Spinal cord (tissue), 10 donors: Measurements from ENCODE around the gene PDXDC1. TPM values are rescaled to one million over a fixed set of nuclear protein-coding genes. Genes with fewer than 3 reads are reported as not detected.

Experiments
- DNase-seq, 6 donors: peaks; one replicate each; pipeline versions ENCODE4 v3.0.0 to v3.0.0-alpha.2; 2013 to 2015; ENCODE audit warnings: low spot score in 6 of 6, low read depth in 4 of 6
- H3K27ac ChIP-seq: one replicate; pipeline ENCODE4 v1.5.1; 2013; ENCODE audit warnings: low read depth, low read length, control low read depth
- H3K27me3 ChIP-seq: one replicate; pipeline ENCODE4 v1.6.1; 2013; ENCODE audit warnings: low read length; ENCODE audit not compliant: control insufficient read depth, insufficient read depth
- H3K36me3 ChIP-seq: one replicate; pipeline ENCODE4 v1.6.1; 2013; ENCODE audit warnings: low read length; ENCODE audit not compliant: control insufficient read depth, insufficient read depth
- H3K4me1 ChIP-seq: one replicate; pipeline ENCODE4 v1.6.1; 2013; ENCODE audit warnings: low read length; ENCODE audit not compliant: control insufficient read depth, insufficient read depth
- H3K4me3 ChIP-seq: one replicate; pipeline ENCODE4 v1.5.1; 2013; ENCODE audit warnings: low read depth, low read length, control low read depth
- H3K9me3 ChIP-seq: one replicate; pipeline ENCODE4 v1.6.1; 2013; ENCODE audit warnings: low read length; ENCODE audit not compliant: control insufficient read depth, insufficient read depth
- WGBS: methylation state at CpG from one replicate; pipeline ENCODE4 v1.1.5; 2013; ENCODE audit warnings: missing lambda C conversion rate; ENCODE audit not compliant: insufficient coverage; 5-methylcytosine and 5-hydroxymethylcytosine counted together
- polyA plus RNA-seq, 2 donors: library from polyadenylated mRNA; unstranded; fragments of 120-200 nt; gene quantifications; one replicate each; pipeline ENCODE4 v1.2.1, GENCODE V29; 2013; ENCODE audit not compliant: insufficient read length in 2 of 2
- total RNA-seq, 2 donors: library from RNA; depleted of rRNA in 1 of 2; stranded (reverse); fragments of 120-200 nt in 1 of 2; fragments of >200 nt in 1 of 2; gene quantifications; one replicate each; pipeline versions ENCODE4 v1.2.3 to v1.2.4, GENCODE V29; 2013 to 2014
- donor health status: healthy.

PDXDC1 gene
- total and polyA plus RNA-seq, 4 donors, result 52.3 to 82.9 (median 57.8) TPM

- H3K36me3 ChIP-seq, result peaks cover 61% of the 10 kb centered on the region
- H3K9me3 ChIP-seq, result no peaks in the 10 kb centered on the region
- 90% methylated on average over 12 of the region's 14 CpGs for WGBS
- no peak for DNase-seq
- peaks cover 5% of the 10 kb centered on the region for H3K4me1 ChIP-seq
- no peaks in the 10 kb centered on the region for H3K27me3 ChIP-seq
- no peak overlapping the region for H3K27ac ChIP-seq
- H3K4me3 ChIP-seq, result no peak overlapping the region
These were observed 58.5 kb downstream of the PDXDC1 start for GRCh38 chr16:15033309-15033707.

DNA sequence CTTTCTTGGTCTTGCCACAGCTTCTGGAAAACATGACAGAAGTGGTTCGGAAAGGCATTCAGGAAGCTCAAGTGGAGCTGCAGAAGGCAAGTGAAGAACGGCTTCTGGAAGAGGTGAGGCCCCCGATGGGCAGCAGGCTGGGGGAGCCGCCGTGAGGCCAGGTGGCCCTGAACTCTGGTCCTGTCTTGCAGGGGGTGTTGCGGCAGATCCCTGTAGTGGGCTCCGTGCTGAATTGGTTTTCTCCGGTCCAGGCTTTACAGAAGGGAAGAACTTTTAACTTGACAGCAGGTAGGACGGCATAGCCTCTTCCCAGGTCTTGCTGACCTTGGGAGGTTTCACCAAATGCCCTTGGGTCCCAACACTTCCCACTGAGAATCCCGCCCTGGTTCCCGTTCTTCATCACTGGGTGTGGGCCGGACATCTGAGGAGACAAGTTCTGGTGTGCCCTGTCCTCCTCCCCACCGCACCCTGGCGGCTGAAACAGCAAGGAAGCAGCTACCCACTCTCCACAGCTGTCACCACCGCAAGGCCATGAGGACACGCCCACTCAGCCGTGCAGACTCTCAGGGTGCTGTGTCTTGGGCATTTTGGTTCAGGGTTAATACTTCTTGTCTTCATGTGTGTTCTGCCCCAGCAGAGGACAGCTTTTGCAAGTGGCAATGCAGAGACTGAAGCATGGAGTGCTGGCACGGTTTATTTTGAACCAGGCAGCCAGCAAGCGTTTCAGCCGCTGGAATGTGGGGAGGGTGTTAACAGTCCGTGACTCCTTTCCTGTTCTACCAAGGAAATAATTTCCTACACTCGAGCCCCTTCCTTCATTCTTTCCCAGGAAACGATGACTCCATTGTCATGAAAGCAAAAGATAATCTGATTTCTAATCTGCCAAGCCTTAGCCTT lies 59.7 kb downstream of the PDXDC1 start:
- H3K9me3 ChIP-seq, result no peaks in the 10 kb centered on the region
- WGBS, result 93% methylated on average over 16 of the region's 23 CpGs
- H3K27me3 ChIP-seq, result no peaks in the 10 kb centered on the region
- no peak overlapping the region for H3K4me3 ChIP-seq
- no peak overlapping the region for H3K27ac ChIP-seq
- peaks cover 59% of the 10 kb centered on the region for H3K36me3 ChIP-seq
- H3K4me1 ChIP-seq, result no peaks in the 10 kb centered on the region
- DNase-seq, result no peak

- no peaks in the 10 kb centered on the region for H3K4me1 ChIP-seq
- H3K36me3 ChIP-seq, result peaks cover 61% of the 10 kb centered on the region
- no peaks in the 10 kb centered on the region for H3K9me3 ChIP-seq
- no peaks in the 10 kb centered on the region for H3K27me3 ChIP-seq
- H3K4me3 ChIP-seq, result no peak overlapping the region
- DNase-seq, result no peak
- H3K27ac ChIP-seq, result no peak overlapping the region
- WGBS, result 87% methylated on average over 11 of the region's 15 CpGs
These were observed 60.4 kb downstream of the PDXDC1 start for GRCh38 chr16:15035163-15035729.

DNA sequence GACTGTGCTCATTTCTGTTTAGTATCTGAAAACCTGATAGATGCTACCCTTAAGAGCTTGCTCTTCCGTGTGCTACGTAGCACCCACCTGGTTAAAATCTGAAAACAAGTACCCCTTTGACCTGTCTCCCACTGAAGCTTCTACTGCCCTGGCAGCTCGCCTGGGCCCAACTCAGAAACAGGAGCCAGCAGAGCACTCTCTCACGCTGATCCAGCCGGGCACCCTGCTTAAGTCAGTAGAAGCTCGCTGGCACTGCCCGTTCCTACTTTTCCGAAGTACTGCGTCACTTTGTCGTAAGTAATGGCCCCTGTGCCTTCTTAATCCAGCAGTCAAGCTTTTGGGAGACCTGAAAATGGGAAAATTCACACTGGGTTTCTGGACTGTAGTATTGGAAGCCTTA lies 62.2 kb downstream of the PDXDC1 start:
- H3K4me3 ChIP-seq, result no peak overlapping the region
- WGBS, result 82% methylated on average over 10 of the region's 10 CpGs
- H3K4me1 ChIP-seq, result no peaks in the 10 kb centered on the region
- H3K36me3 ChIP-seq, result peaks cover 60% of the 10 kb centered on the region
- DNase-seq, result no peak
- H3K9me3 ChIP-seq, result no peaks in the 10 kb centered on the region
- no peak overlapping the region for H3K27ac ChIP-seq
- no peaks in the 10 kb centered on the region for H3K27me3 ChIP-seq

DNA sequence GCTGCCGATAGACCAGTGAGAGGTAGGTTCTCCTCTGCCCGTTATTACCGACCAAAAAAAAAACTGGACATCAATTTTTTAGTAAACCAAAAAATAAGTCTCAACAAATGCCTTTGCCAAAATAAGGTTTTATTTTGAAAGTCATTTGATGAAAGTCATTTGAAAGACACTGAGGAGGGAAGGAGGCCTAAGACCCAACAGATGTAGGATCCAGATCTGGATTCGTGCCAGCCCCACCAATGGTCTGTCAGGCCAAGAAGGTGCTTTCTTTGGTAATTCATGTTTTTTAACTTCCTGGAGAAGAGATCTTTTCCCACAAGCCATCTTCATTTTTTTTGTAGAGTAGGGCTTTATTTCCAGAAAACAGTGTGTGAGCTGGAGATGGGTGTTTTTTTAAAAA lies 62.9 kb downstream of the PDXDC1 start:
- Histone ChIP-seq H3K9me3 (no peaks in the 10 kb centered on the region), H3K27me3 (no peaks in the 10 kb centered on the region), H3K4me1 (no peaks in the 10 kb centered on the region), H3K4me3 (no peak overlapping the region), H3K27ac (no peak overlapping the region), H3K36me3 (peaks cover 54% of the 10 kb centered on the region)
- no peak for DNase-seq
- 88% methylated on average over 1 of the region's 4 CpGs for WGBS

DNA sequence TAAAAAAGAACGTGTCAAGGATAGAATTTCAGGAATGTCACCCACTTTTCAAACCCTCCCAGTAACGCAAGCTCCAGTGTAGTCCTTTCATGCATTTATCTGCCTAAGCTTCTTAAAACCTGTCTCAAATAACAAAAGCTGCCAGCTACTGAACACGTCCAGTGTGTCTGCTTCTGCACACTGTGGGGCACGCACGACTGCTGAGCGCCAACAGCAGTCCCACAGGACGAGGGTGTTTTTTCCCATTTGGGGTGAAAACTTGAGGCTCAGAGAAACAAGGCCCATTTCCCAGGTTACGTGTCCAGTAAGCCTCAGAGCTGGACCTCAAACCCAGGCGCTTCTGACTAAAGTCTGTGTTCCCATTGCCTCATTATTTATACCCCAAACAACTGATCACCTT lies 63.9 kb downstream of the PDXDC1 start:
- 89% methylated on average over 9 of the region's 9 CpGs for WGBS
- Histone ChIP-seq H3K36me3 (peaks cover 50% of the 10 kb centered on the region), H3K27me3 (no peaks in the 10 kb centered on the region), H3K9me3 (no peaks in the 10 kb centered on the region), H3K4me1 (no peaks in the 10 kb centered on the region), H3K27ac (no peak overlapping the region), H3K4me3 (no peak overlapping the region)
- no peak for DNase-seq

- WGBS, result 67% methylated on average over 15 of the region's 16 CpGs
- no peaks in the 10 kb centered on the region for H3K9me3 ChIP-seq
- no peaks in the 10 kb centered on the region for H3K4me1 ChIP-seq
- H3K4me3 ChIP-seq, result no peak overlapping the region
- H3K36me3 ChIP-seq, result peaks cover 38% of the 10 kb centered on the region
- peak in 1 of 6 donors; percentile 44 for DNase-seq
- H3K27ac ChIP-seq, result no peak overlapping the region
- H3K27me3 ChIP-seq, result no peaks in the 10 kb centered on the region
These were observed 66.6 kb downstream of the PDXDC1 start for GRCh38 chr16:15041271-15042004.

DNA sequence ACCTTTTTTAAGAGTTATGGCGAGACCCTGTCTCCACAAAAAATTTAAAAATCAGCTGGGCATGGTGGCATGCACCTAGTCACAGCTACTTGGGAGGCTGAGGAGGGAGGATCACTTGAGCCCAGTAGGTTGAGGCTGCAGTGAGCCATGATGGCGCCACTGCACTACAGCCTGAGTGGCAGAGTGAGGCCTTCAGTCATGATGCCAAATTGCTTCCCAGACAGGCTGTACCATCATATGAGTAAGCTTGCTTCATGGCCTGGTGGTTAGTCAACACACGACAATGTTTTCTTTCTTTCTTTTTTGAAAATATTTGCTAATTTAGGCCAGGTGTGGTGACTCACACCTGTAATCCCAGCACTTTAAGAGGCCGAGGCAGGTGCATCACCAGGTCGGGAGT lies 68.5 kb downstream of the PDXDC1 start:
- no peaks in the 10 kb centered on the region for H3K9me3 ChIP-seq
- no peak overlapping the region for H3K27ac ChIP-seq
- peaks cover 47% of the 10 kb centered on the region for H3K36me3 ChIP-seq
- WGBS, result 100% methylated on average over 3 of the region's 5 CpGs
- no peak overlapping the region for H3K4me3 ChIP-seq
- no peak for DNase-seq
- H3K4me1 ChIP-seq, result no peaks in the 10 kb centered on the region
- no peaks in the 10 kb centered on the region for H3K27me3 ChIP-seq

DNA sequence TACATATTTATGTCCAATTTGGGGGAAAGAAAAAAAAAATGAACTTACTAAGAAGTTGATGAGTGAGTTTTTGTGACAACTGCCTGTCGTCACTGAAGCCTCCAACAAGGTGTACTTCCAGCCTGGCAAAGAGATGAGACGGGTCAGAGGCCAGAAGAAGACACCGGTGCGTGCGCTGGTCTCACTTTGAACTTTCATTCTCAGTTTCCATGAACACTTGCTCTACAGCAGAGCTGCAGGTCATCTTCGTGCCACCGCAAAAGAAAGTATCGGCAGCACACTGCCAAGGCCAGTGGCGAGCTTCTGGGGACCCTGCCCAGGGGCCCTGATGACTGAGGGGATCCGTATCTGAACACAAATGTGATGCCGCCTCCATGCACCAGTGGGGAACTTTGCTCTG lies 69.5 kb downstream of the PDXDC1 start:
- WGBS, result 85% methylated on average over 11 of the region's 11 CpGs
- no peaks in the 10 kb centered on the region for H3K27me3 ChIP-seq
- H3K27ac ChIP-seq, result no peak overlapping the region
- DNase-seq, result no peak
- peaks cover 42% of the 10 kb centered on the region for H3K36me3 ChIP-seq
- no peak overlapping the region for H3K4me3 ChIP-seq
- no peaks in the 10 kb centered on the region for H3K9me3 ChIP-seq
- H3K4me1 ChIP-seq, result no peaks in the 10 kb centered on the region
